ENCODE results near the gene CPED1.

DNA sequence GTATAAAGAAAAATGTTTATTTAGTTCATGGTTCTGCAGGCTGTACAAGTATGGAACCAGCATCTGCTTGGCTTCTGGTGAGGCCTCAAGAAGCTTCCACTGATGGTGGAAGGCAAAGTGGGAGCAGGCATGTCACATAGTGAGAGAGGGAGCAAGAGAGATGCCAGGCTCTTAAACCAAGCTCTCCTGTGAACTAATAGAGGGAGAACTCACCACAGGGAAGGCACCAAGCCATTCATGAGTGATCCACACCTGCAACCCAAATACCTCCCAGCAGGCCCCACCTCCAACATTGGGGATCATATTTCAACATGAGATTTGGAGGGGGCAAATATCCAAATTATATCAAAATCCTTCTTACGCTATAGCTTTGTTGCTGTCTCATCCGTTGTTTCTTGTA lies 113.1 kb downstream of the CPED1 start:
- TF ChIP-seq, protein P1, sequence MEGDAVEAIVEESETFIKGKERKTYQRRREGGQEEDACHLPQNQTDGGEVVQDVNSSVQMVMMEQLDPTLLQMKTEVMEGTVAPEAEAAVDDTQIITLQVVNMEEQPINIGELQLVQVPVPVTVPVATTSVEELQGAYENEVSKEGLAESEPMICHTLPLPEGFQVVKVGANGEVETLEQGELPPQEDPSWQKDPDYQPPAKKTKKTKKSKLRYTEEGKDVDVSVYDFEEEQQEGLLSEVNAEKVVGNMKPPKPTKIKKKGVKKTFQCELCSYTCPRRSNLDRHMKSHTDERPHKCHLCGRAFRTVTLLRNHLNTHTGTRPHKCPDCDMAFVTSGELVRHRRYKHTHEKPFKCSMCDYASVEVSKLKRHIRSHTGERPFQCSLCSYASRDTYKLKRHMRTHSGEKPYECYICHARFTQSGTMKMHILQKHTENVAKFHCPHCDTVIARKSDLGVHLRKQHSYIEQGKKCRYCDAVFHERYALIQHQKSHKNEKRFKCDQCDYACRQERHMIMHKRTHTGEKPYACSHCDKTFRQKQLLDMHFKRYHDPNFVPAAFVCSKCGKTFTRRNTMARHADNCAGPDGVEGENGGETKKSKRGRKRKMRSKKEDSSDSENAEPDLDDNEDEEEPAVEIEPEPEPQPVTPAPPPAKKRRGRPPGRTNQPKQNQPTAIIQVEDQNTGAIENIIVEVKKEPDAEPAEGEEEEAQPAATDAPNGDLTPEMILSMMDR (IDR thresholded peaks at IDR 0.05): no peak
- no peak for TF ChIP-seq EZH2 (IDR thresholded peaks at IDR 0.05)
